ENCODE measurements around the gene GRIN2C. TPM values are rescaled to one million over a fixed set of nuclear protein-coding genes. Genes with fewer than 3 reads are reported as not detected.
A peak's percentile ranks its signal among the peaks of the same experiment; 100 is the strongest.

The GRIN2C gene
- total RNA-seq, 2 donors from 2014 or later, result 27.6 to 34.4 TPM

- Histone ChIP-seq H3K27ac (no peak overlapping the region), H3K4me1 (peaks cover 0 to 41% of the 10 kb centered on the region in 2 donors), H3K4me3 (no peak overlapping the region), H3K27me3 (no peaks in the 10 kb centered on the region), H3K9me3 (no peaks in the 10 kb centered on the region), H3K36me3 (no peaks in the 10 kb centered on the region)
- no peak for DNase-seq (ENCODE audit: low spot score)
- TF ChIP-seq CTCF (IDR thresholded peaks at IDR 0.05), result no peak
These were observed 16.4 kb upstream of the GRIN2C start for GRCh38 chr17:74875977-74876593.

GRCh38 chr17:74875155-74875976 is 15.7 kb upstream of the GRIN2C start:
- no peaks in the 10 kb centered on the region for H3K36me3 ChIP-seq
- no peaks in the 10 kb centered on the region for H3K9me3 ChIP-seq
- no peak overlapping the region for H3K27ac ChIP-seq
- no peaks in the 10 kb centered on the region for H3K27me3 ChIP-seq
- no peak overlapping the region for H3K4me3 ChIP-seq
- H3K4me1 ChIP-seq, result peaks cover 0 to 41% of the 10 kb centered on the region in 2 donors
- no peak for TF ChIP-seq CTCF (IDR thresholded peaks at IDR 0.05)
- no peak for DNase-seq (ENCODE audit: low spot score)

- H3K27ac ChIP-seq, result no peak overlapping the region
- no peaks in the 10 kb centered on the region for H3K36me3 ChIP-seq
- no peaks in the 10 kb centered on the region for H3K9me3 ChIP-seq
- DNase-seq (ENCODE audit: low spot score), result no peak
- no peak overlapping the region for H3K4me3 ChIP-seq
- no peak for TF ChIP-seq CTCF (IDR thresholded peaks at IDR 0.05)
- no peaks in the 10 kb centered on the region for H3K27me3 ChIP-seq
- H3K4me1 ChIP-seq, result peaks cover 0 to 41% of the 10 kb centered on the region in 2 donors
These were observed 14.9 kb upstream of the GRIN2C start for GRCh38 chr17:74874615-74875037.

- no peak for TF ChIP-seq CTCF (IDR thresholded peaks at IDR 0.05)
- no peaks in the 10 kb centered on the region for H3K36me3 ChIP-seq
- H3K4me3 ChIP-seq, result peak overlapping the region; percentile 57 to 72
- no peaks in the 10 kb centered on the region for H3K9me3 ChIP-seq
- H3K4me1 ChIP-seq, result peaks cover 0 to 41% of the 10 kb centered on the region in 2 donors
- DNase-seq (ENCODE audit: low spot score), result no peak
- no peaks in the 10 kb centered on the region for H3K27me3 ChIP-seq
- peak overlapping the region; percentile 87 to 88 for H3K27ac ChIP-seq
These were observed 14.4 kb upstream of the GRIN2C start for GRCh38 chr17:74873874-74874614.

- Histone ChIP-seq H3K9me3 (no peaks in the 10 kb centered on the region), H3K27ac (peak overlapping the region; percentile 87 to 88), H3K36me3 (no peaks in the 10 kb centered on the region), H3K4me3 (peak overlapping the region; percentile 57 to 72), H3K27me3 (no peaks in the 10 kb centered on the region), H3K4me1 (peaks cover 0 to 40% of the 10 kb centered on the region in 2 donors)
- TF ChIP-seq CTCF (IDR thresholded peaks at IDR 0.05), result no peak
- DNase-seq (ENCODE audit: low spot score), result peak; percentile 100
These were observed 13.6 kb upstream of the GRIN2C start for GRCh38 chr17:74873037-74873873.

Measured in right atrium auricular region (tissue), 2 donors.